ENCODE data around the gene IPPK.

GRCh38 chr9:92626484-92626883, 43.4 kb downstream of the IPPK start:
- TF ChIP-seq EZH2 (optimal IDR thresholded peaks at IDR 0.05; ENCODE audit: low read depth, low read length) (no peak), EZH2phosphoT487 (IDR thresholded peaks at IDR 0.05; ENCODE audit: low read length) (no peak)
- TF ChIP-seq, protein P1, sequence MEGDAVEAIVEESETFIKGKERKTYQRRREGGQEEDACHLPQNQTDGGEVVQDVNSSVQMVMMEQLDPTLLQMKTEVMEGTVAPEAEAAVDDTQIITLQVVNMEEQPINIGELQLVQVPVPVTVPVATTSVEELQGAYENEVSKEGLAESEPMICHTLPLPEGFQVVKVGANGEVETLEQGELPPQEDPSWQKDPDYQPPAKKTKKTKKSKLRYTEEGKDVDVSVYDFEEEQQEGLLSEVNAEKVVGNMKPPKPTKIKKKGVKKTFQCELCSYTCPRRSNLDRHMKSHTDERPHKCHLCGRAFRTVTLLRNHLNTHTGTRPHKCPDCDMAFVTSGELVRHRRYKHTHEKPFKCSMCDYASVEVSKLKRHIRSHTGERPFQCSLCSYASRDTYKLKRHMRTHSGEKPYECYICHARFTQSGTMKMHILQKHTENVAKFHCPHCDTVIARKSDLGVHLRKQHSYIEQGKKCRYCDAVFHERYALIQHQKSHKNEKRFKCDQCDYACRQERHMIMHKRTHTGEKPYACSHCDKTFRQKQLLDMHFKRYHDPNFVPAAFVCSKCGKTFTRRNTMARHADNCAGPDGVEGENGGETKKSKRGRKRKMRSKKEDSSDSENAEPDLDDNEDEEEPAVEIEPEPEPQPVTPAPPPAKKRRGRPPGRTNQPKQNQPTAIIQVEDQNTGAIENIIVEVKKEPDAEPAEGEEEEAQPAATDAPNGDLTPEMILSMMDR (IDR thresholded peaks at IDR 0.05; ENCODE audit: low read length) = no peak
